Activated CD8-positive, alpha-beta memory T cell treated with anti-CD3 and anti-CD28 coated beads, Interleukin-2, amount 50 U/mL, for 24 hours (primary cell): Measurements from ENCODE around the gene HPX.

Experiments
- DNase-seq: peaks from one replicate; pipeline ENCODE4 v3.0.0-alpha.2; 2020; ENCODE audit errors: extremely low read depth

Gene HPX

DNA sequence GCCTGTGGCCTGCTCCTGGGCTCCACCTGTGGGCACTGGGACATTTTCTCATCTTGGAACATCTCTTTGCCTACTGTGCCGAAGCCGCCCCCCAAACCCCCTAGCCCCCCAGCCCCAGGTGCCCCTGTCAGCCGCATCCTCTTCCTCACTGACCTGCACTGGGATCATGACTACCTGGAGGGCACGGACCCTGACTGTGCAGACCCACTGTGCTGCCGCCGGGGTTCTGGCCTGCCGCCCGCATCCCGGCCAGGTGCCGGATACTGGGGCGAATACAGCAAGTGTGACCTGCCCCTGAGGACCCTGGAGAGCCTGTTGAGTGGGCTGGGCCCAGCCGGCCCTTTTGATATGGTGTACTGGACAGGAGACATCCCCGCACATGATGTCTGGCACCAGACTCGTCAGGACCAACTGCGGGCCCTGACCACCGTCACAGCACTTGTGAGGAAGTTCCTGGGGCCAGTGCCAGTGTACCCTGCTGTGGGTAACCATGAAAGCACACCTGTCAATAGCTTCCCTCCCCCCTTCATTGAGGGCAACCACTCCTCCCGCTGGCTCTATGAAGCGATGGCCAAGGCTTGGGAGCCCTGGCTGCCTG lies 49.2 kb downstream of the HPX start:
- DNase-seq = no peak

DNA sequence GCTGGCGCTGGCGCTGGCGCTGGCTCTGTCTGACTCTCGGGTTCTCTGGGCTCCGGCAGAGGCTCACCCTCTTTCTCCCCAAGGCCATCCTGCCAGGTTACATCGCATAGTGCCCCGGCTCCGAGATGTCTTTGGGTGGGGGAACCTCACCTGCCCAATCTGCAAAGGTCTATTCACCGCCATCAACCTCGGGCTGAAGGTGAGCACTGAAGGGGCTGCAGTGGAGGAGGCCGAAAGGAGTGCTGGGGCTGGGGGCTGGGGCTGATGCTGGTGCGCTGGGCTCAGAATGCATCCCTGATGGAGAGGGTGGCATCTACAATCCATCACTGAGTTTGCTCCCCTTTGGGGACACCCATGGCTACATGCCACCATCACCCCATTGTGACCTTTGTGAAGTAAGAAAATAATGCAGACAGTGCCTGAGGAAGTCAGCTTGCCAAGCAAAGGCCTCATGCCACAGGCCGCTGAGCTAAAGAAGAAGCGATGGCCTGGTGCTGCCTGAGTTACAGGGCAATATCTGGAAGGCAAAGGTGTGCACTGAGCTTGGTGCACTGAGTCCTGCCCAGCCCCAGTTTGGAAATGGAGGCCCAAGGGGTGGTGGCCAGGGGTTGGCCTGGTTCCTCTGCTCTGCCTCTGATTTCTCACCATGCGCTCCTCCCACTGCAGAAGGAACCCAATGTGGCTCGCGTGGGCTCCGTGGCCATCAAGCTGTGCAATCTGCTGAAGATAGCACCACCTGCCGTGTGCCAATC lies 49.9 kb downstream of the HPX start:
- no peak for DNase-seq

DNA sequence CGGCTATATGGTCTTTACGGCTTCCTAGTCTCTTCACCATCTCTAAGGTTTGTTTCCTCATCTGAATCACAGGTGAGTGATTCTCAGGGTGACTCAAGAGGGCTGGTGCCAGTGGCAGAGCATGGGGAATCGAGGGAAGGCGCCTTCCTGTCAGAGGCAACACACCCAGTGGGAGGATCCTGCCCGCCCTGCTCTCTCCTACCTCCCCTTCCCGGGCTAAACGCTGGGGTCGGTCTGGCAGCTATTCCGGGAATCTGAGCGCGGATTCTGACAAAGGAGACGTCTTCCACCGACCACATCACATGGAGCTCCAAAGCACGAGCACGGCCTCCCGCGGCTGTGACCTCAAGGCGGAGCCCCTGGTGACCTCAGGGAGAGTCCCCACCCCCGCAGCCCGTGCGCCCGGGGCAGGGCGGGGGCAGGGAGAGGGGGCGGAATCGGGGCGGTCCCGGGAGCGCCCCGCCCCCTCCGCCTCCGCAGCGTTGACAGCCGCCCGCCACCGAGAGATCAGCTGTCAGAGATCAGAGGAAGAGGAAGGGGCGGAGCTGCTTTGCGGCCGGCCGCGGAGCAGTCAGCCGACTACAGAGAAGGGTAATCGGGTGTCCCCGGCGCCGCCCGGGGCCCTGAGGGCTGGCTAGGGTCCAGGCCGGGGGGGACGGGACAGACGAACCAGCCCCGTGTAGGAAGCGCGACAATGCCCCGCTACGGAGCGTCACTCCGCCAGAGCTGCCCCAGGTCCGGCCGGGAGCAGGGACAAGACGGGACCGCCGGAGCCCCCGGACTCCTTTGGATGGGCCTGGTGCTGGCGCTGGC lies 50.7 kb downstream of the HPX start, which contains the start of gene SMPD1:
TSS of gene SMPD1 (plus strand) at position 570 of the 813 bp plus-strand sequence. CDS start at position 695, 125 bp downstream.
- DNase-seq = peak; percentile 74

DNA sequence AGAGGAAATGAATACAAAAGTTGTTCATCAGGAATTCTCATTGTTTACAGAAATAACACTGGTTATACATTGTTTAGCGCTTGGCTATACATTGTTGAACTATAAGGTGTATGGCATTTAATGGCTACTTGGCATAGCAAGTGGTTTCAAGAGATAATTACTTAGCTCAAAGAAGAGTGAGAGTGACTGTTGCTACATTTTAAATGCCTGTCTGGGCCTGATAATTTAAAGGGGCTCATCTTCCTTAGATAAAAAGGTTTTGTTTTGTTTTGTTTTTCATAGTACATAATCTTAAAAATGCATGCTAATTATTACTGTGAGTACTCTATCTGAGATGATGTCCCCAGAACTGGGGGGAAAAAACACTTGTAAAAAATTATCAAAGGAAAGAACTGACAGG lies 52.0 kb downstream of the HPX start:
- no peak for DNase-seq

DNA sequence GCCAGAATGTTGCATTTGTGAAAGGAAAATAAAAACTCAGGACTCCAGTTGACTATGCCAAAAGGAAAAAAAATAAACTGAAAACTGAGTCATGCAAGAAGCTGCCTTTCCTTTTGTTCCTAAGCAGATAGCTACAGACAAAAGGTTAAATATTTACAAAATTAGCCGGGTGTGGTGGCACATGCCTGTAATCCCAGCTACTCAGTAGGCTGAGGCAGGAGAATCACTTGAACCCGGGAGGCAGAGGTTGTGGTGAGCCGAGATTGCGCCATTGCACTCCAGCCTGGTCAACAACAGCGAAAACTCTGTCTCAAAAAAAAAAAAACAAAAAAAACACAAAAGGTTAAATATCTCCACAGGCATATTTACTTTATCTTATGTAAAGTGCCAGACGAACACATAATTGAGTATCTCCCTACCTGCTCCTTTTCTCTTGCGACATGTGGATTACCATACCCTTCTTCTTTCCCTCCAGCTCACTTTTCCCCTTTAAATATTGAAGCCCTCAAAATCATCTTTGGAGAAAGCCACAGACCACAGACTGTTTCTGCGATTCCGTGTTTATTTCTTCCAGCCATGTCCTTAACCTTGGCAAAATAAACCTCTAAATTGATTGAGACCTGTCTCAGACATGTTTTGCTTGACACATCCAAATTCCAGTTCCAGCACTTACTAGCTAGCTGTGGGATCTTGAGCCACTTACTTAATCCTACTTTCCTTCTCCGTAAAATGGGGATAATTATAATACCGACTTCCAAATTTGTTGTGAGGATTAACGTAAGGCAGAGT lies 52.8 kb downstream of the HPX start:
- no peak for DNase-seq

DNA sequence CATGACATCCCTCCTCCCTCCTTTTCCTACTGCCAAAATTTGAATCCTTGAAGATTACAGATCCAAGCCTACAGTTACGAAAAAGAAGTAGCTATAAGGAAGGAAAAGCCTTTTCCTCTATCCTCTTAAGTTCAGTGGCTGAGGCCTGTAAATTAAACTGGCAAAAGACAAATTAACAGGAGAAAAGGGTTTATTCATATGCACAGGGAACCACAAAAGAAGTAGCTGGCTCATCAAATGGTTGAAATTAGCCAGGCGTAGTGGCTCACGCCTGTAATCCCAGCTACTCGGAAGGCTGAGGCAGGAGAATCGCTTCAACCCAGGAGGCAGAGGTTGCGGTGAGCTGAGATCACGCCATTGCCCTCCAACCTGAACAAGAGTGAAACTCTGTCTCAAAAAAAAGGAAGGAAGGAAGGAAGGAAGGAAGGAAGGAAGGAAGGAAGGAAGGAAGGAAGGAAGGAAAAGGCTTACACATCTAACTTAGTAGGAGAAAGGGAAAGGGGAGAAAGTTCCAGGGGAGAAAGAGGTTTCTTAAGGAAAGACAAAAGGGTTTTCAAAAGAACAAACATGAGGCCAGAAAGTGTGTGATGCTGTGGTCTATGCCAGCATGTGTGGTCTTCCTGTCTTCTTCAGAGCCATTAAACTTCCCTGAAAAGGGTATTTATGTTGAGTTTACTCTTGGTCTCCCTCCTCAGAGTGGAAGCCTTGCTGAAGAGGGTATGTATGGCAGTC lies 55.6 kb downstream of the HPX start:
- no peak for DNase-seq
